ENCODE measurements around the gene MAIP1.

Gene MAIP1

GRCh38 chr2:199933466-199933865, 21.9 kb upstream of the MAIP1 start:
- no peak for TF ChIP-seq GLIS3 (CRISPR knock-in tag; IDR thresholded peaks at IDR 0.05)
- no peak for TF ChIP-seq TSHZ2 (CRISPR knock-in tag; IDR thresholded peaks at IDR 0.05)
- TF ChIP-seq ZNF565 (CRISPR knock-in tag; conservative IDR thresholded peaks at IDR 0.05; ENCODE audit: low read depth): no peak
- no peak for TF ChIP-seq ZC3H10 (CRISPR knock-in tag; IDR thresholded peaks at IDR 0.05)
- TF ChIP-seq TOX (CRISPR knock-in tag; IDR thresholded peaks at IDR 0.05; ENCODE audit: borderline replicate concordance): no peak
- no peak for TF ChIP-seq OSR1 (CRISPR knock-in tag; IDR thresholded peaks at IDR 0.05)
- no peak for TF ChIP-seq BACH2 (CRISPR knock-in tag; IDR thresholded peaks at IDR 0.05; ENCODE audit: borderline replicate concordance)
- no peak for TF ChIP-seq PPARA (CRISPR knock-in tag; IDR thresholded peaks at IDR 0.05; ENCODE audit: borderline replicate concordance)
- TF ChIP-seq CREB5 (CRISPR knock-in tag; IDR thresholded peaks at IDR 0.05; ENCODE audit: low read depth): no peak
- TF ChIP-seq ZFP30 (CRISPR knock-in tag; IDR thresholded peaks at IDR 0.05): no peak
- no peak for TF ChIP-seq POU6F1 (CRISPR knock-in tag; IDR thresholded peaks at IDR 0.05; ENCODE audit: borderline replicate concordance, low read depth)
- TF ChIP-seq RARB (CRISPR knock-in tag; IDR thresholded peaks at IDR 0.05): no peak
- TF ChIP-seq CSRNP3 (CRISPR knock-in tag; IDR thresholded peaks at IDR 0.05): no peak
- no peak for ATAC-seq

GRCh38 chr2:199936554-199936953, 18.8 kb upstream of the MAIP1 start:
- TF ChIP-seq TOX (CRISPR knock-in tag; IDR thresholded peaks at IDR 0.05; ENCODE audit: borderline replicate concordance): no peak
- ATAC-seq: no peak

GRCh38 chr2:199940373-199940772, 15.0 kb upstream of the MAIP1 start:
- peak; percentile 74 for ATAC-seq
- TF ChIP-seq CSRNP3 (CRISPR knock-in tag; IDR thresholded peaks at IDR 0.05) (no peak), BACH2 (CRISPR knock-in tag; IDR thresholded peaks at IDR 0.05; ENCODE audit: borderline replicate concordance) (no peak)

GRCh38 chr2:199943373-199943772, 12.0 kb upstream of the MAIP1 start:
- no peak for ATAC-seq
- TF ChIP-seq ZNF8 (CRISPR knock-in tag; IDR thresholded peaks at IDR 0.05): no peak
- TF ChIP-seq TSHZ2 (CRISPR knock-in tag; IDR thresholded peaks at IDR 0.05): no peak
- no peak for TF ChIP-seq PATZ1 (CRISPR knock-in tag; IDR thresholded peaks at IDR 0.05; ENCODE audit: borderline replicate concordance)
- no peak for TF ChIP-seq TCF4 (CRISPR knock-in tag; IDR thresholded peaks at IDR 0.05; ENCODE audit: borderline replicate concordance)
- TF ChIP-seq GLIS3 (CRISPR knock-in tag; IDR thresholded peaks at IDR 0.05): no peak
- TF ChIP-seq BACH2 (CRISPR knock-in tag; IDR thresholded peaks at IDR 0.05; ENCODE audit: borderline replicate concordance): no peak
- no peak for TF ChIP-seq ZC3H10 (CRISPR knock-in tag; IDR thresholded peaks at IDR 0.05)
- no peak for TF ChIP-seq ARNTL (CRISPR knock-in tag; IDR thresholded peaks at IDR 0.05; ENCODE audit: borderline replicate concordance, low read depth)
- no peak for TF ChIP-seq ZFP3 (CRISPR knock-in tag; IDR thresholded peaks at IDR 0.05)
- no peak for TF ChIP-seq OSR1 (CRISPR knock-in tag; IDR thresholded peaks at IDR 0.05)
- TF ChIP-seq TOX (CRISPR knock-in tag; IDR thresholded peaks at IDR 0.05; ENCODE audit: borderline replicate concordance): no peak
- no peak for TF ChIP-seq ISL1 (CRISPR knock-in tag; IDR thresholded peaks at IDR 0.05)
- no peak for TF ChIP-seq ZNF70 (CRISPR knock-in tag; IDR thresholded peaks at IDR 0.05)
- no peak for TF ChIP-seq SNAI2 (CRISPR knock-in tag; IDR thresholded peaks at IDR 0.05)
- no peak for TF ChIP-seq PPARA (CRISPR knock-in tag; IDR thresholded peaks at IDR 0.05; ENCODE audit: borderline replicate concordance)
